GM19099 (cell line): ENCODE data around the gene DIP2C.

Source experiments
- POLR2A ChIP-seq: IDR thresholded peaks from 3 replicates; pipeline ENCODE4 v1.6.1; 2011; ENCODE audit warnings: low read depth; ENCODE audit not compliant: insufficient read length; ENCODE audit errors: extremely low read depth

The DIP2C gene

DNA sequence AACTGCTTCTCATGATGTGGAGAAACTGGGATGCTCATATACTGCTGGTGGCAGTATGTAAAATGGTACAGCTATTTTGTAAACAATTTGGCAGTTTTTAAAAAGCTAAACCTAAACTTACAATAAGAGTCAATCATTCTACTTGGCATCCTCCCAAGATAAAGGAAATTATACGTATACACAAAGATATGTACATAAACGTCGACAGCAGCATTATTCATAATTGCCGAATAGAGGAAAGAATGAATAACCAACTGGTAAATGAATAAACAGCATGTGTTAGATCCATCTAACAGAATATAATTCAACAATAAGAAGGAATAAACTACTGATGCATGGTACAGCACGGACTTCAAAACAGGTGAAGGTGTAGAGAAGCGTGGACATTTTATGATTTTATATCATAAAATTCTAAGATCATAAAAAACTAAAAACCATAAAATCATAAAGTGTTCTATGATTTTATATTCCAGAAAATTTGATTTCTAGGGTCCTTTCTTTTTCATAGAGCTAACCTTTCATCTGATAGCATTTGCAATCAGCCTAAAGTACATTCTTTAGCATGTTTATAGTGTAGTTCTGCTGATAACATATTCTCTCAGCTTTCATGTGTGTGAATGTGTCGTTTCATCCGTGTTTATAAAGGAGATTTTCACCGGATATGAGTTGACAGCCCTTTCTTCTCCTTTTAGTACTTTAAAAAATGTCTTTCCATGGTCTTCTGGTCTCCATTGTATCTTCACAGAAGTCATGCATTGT, 261.5 kb downstream of the DIP2C start:
- TF ChIP-seq POLR2A: no peak

DNA sequence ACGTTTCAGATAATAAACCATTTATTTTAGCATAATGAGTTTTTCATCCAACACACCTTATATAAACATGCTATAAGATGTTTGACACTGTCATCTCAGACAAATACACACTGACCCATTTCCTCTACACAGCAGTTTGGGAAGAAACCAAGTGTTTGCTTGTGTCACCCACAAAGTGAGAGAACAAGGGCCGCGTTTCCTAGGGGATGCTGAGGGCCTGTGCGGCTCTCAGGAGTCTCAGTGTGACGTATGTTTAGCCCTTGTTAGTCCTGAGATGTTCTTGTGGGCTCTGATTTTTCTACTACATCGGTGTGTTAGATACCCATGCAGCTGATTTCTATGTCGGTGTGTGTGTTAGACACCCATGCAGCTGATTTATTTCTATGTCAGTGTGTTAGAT, 266.3 kb downstream of the DIP2C start:
- no peak for TF ChIP-seq POLR2A

DNA sequence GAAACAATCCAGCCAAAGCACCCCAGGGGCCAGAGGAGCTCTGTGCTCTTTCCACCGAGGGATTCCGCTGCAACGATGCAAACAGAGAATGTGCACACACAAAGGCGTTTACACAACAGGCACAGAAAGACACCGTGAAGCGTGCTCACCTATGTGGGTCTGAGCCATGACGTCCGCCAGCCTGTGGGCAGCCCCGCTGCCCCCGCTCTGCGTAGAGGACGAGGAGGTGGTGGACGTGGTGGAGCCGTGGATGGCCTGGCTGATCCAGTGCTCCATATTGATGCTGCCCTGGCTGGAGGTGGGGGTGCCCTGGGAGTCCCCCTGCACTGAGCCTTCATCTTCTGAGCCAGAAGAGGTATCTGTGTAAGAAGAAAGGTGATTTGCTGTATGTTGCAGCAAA, 266.8 kb downstream of the DIP2C start:
- TF ChIP-seq POLR2A: no peak

DNA sequence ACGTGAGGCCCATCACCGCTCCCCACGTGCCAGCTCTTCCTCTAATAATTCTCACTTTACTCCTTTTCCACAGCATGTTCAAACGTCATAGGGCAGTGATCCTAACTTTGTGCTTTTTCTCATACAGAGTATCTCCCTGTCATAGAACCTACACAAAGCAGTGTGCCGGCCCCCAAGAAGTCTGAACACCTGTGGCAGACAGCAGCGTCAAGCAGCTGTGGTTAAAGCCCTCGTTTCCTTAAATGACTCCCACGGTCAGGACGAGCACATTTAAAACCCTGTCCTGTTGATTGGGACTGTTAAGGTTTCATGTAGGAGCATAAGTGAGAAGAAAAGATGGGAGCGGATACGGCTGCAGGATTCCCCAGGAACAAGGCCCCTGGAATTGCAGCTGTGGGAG, 267.2 kb downstream of the DIP2C start:
- no peak for TF ChIP-seq POLR2A

DNA sequence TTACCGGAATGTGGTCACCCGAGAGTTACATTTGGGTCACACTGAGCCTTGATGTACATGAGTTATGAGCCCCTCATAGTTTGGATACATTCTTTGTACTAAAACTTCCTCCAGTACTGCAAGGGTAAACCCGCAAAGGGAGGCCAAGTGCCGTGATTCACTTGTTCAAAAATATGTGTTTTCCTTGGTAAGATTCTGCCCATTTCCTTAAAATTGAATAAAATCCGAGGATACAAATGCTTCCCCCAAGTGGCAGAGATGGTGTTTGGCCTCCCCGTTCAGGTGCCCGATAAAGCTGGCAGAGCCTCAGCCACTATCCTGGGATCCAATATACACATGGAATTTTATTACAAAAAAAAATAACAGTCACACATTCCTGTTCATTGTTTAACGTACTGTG, 268.3 kb downstream of the DIP2C start:
- TF ChIP-seq POLR2A: no peak

DNA sequence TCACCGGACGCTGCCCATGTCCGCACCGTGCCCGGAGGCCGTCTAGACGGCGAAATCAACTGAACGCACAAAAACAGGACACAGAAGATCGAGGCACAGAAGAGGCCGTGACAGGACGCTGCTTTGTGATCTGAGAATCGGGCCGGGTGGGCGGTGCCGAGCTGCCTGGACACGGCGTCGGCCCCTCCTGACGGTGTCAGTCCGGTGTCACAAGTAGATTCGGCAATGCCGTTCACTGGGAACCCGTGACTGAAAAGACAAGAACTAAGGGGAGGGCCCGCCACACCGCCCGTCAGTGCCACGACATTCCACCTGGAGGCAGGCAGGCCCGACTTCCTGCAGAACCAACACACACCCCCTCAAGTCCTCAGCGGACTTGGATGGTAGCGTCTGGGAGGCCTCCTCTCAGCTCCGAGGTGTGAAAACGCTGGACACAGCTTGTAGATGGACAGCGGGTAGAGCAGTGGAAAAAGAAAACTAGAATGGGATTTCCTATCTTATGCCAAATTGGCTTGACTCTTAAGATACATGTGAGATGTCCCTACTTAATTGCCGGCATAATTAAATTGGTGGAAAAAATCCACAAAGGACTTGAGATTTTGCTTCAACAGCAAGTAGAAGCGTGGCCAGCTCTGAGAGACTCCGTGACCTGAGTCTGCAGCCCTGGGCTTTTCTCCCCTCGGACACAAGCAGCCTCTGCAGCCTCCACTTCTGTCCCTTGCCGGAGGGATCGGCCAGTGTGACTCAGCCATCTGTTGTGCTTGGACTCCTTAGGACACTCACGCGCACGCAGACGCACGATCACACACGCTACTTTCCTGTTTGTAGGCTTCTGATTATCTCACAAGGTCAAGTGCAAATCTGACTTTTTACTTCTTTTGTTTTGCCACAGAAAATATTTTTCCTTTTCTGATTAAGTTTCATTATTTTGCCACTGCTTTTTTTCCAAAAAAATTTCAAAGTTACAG, 269.0 kb downstream of the DIP2C start:
- TF ChIP-seq POLR2A: no peak

DNA sequence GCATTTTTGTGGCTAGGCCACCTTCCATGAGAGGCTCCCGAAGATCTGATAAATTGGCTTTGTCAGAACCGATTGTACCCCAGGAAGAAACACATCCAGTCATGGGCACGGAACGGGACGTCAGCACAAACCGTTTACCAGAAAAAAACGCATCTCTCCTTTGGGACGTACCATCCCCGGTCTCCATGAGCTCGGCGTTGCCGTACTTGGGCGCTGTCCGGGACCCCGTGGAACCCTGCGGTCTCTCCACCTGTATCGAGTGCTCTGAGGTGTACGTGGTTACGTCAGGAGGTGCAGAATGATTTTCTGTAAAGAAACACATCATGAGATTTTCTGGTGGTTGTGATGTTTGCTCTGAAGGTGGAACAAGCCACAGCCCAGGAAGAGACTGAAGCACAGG, 270.6 kb downstream of the DIP2C start:
- TF ChIP-seq POLR2A: no peak

DNA sequence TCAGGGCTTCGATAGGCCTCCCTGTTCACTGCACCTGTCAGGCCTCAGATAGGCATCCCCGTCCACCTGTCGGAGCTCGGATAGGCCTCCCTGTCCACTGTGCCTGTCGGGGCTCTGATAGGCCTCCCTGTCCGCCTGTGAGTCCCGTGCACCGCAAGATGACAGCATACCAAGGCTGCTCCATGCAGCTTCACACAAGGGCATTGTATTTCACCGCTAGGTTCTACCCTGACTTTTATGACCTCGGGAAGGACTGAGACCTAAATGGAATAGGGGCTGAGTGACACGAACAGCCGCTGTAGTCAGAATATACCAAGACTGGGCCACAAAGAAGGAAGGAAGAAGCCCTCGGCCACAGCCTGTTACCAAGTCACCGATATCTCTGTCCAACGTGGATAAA, 271.2 kb downstream of the DIP2C start:
- no peak for TF ChIP-seq POLR2A

DNA sequence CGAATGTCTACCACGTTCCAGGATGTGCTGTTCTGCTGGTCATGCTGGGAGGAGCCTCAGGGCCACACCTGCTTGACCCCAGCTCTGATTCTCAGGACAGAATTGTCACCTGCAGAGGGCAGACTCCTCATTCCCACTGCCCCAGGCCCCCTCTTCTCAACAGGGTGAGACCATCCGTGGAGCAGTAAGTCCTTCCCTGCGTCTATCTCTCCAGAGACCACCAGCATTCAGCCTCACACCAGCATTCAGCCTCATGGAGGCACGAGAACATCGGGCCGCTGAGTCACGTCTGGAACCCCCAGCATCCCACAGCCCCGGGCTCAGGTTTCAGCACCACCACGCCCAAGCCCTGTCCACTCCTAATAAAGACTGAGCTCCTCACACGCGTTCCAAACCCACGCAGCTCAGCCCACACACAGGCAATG, 273.4 kb downstream of the DIP2C start:
- TF ChIP-seq POLR2A: no peak

DNA sequence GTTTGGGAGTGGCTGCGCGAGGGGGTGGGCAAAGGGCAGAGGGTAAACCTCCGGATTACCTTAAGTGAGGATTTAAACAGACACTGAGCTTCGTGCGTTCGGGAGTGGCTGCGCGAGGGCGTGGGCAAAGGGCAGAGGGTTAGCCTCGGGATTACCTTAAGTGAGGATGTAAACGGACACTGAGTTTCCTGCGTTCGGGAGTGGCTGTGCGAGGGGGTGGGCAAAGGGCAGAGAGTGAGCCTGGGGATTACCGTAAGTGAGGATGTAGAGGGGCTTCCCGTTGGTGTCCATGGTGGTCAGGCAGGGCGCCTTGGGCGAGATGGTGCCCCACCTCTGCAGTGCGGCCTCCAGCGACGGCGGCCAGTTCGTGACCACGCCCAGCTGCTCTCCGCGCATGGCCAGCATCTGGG, 275.8 kb downstream of the DIP2C start:
- no peak for TF ChIP-seq POLR2A

DNA sequence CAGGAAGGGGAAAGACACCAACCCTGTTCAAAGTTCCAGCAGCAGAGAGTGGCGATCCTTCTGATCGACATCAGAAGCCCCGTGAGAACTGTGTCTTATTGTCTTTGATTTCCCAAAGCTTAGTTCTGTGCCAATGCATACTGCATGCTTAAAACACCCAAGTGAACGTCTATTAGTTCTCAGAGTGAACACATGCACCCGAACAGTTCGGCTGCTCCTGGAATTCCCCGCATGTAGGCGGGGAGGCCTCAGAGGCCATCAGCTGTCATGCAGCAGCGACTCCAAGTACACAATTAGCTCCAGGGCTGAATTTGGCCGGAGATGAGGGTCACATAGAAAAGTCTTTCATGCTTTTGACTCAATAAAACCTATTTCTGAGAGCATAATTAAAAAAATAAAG, 277.4 kb downstream of the DIP2C start:
- TF ChIP-seq POLR2A: no peak

DNA sequence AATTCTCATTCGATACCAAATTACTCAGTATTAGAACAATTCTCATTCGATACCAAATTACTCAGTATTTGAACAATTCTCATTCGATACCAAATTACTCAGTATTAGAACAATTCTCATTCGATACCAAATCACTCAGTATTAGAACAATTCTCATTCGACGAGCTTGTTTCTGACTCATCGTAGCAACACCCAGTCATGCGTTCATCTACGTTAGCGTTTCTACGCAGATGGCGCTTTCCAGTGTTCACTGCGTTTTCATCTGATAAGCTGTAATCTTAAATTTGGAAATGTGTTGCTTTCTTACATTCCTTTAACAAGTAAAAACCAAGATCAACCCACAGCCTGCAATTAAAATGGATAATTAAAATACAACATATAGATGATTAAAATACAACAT, 277.9 kb downstream of the DIP2C start:
- TF ChIP-seq POLR2A: no peak

DNA sequence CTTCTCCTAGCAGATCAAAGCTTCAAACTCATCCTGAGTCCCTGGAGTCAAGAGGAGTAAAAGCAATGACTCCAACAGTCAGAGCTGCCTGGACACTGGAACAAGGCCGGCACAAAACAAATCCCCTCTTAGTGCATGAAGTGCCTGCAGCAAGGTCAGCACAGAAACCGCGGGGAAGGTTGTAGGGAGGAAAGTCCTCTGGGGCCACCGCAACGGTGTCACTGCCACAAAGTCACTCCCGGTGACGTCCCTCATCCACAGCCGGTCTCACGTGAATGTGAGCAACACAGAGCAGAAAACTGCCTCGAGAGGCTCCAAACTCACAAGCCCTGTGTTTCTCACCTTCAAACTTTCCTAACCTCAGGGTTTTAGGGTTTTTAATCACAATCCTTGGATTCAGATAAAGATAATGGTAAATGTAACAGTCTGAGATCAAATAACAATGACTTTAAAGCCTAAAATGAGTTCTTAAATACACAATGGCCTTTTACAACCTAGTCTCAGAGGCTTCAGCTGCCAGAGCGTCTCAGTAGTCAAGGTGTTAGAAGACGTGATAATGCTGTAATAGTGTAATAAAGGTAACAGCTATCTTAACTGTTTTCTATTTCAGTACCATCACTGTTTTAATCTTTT, 279.9 kb downstream of the DIP2C start:
- TF ChIP-seq POLR2A: no peak

DNA sequence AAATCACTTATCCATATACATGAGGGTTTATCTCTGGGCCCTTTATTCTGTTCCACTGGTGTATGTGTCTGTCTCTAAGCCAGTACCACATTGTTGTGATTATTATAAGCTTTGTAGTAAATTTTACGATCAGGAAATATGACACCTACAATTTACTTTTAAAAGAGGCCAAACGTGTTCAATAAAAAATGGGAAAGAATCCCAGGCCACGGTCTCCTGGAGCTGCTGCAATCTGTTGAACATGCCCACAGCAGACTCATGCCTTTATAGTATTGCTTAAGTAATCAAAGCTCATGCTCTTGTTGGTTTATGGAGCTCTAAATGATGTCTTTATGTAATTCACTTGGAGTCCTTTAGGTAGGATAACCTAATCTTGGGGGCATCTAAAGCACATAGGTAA, 281.2 kb downstream of the DIP2C start:
- TF ChIP-seq POLR2A: no peak

DNA sequence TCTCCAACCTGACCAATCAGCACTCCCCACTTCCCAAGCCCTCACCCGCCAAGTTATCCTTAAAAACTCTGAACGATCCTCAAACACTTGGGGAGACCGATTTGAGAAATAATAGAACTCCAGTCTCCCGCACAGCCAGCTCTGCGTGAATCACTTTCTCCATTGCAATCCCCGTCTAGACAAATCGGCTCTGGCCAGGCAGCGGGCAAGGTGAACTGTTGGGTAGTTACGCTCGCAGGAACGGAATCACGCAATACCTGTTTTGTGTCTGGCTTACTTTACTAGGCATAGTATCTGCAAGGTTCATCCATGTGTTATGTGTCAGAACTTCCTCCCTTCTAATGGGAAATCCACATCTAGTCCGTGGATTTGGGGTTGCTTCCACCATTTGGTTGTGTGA, 282.5 kb downstream of the DIP2C start:
- TF ChIP-seq POLR2A: no peak
